ENCODE data around the gene FBXO33.

- TF ChIP-seq EZH2 (IDR thresholded peaks at IDR 0.05; ENCODE audit: low read length, unreplicated experiment) (no peak), CTCF (conservative IDR thresholded peaks at IDR 0.05; ENCODE audit: low read depth, low read length) (no peak), EZH2phosphoT487 (IDR thresholded peaks at IDR 0.05; ENCODE audit: borderline replicate concordance, low read length) (no peak)
Observed at GRCh38 chr14:39393289-39393688, 38.9 kb downstream of the FBXO33 start.

Data from PC-3 (cell line).